Prostate gland (tissue), 2 donors: ENCODE measurements around the gene WDR91.
"Not testable (repeated sequence)": the region's sequence is repeated elsewhere in the genome, so short reads cannot be mapped to it uniquely, and the experiment has no call there.

ENCODE experiments used
- POLR2A ChIP-seq: fragments of 450-650 bp; IDR thresholded peaks from one replicate; pipeline ENCODE4 v1.6.1; 2016; ENCODE audit warnings: antibody characterized with exemption, mild to moderate bottlenecking
- TF ChIP-seq, protein P1 (sequence below), 4 experiments: fragments of 200-600 bp in 2 of 4; fragments of 450-650 bp in 2 of 4; sonication (generic) in 2 of 4; IDR thresholded peaks; 1 replicate in 3 of 4; 2 replicates in 1 of 4; pipeline ENCODE4 v1.5.1; 2016 to 2019; ENCODE audit warnings: antibody characterized with exemption in 4 of 4, mild to moderate bottlenecking in 2 of 4, moderate library complexity in 2 of 4

DNA sequence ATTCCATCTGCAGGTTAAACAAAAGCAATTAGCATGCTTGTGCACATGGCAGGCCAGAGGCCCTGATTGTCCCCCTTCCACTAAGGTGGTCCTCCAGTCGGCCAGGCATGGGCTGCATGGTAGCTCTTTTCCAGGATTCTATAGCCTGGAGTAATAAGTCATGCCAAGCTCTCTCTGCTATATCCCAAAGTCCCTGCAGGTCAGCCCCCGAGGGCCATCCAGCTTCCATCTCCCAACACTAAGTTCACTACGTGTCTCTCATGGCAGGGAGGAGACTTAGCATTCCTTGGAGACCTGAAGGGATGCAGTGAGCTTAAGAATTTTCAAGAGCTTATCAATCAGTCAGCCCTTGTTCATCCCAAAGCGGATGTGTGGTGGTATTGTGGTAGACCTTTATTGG, 37.4 kb downstream of the WDR91 start:
- not testable (repeated sequence) for TF ChIP-seq POLR2A
- TF ChIP-seq, protein P1, sequence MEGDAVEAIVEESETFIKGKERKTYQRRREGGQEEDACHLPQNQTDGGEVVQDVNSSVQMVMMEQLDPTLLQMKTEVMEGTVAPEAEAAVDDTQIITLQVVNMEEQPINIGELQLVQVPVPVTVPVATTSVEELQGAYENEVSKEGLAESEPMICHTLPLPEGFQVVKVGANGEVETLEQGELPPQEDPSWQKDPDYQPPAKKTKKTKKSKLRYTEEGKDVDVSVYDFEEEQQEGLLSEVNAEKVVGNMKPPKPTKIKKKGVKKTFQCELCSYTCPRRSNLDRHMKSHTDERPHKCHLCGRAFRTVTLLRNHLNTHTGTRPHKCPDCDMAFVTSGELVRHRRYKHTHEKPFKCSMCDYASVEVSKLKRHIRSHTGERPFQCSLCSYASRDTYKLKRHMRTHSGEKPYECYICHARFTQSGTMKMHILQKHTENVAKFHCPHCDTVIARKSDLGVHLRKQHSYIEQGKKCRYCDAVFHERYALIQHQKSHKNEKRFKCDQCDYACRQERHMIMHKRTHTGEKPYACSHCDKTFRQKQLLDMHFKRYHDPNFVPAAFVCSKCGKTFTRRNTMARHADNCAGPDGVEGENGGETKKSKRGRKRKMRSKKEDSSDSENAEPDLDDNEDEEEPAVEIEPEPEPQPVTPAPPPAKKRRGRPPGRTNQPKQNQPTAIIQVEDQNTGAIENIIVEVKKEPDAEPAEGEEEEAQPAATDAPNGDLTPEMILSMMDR (IDR thresholded peaks at IDR 0.05) = not testable (repeated sequence)
